HEK293 (cell line): ENCODE data around the gene CDH23.

ENCODE experiments used
- CTCF ChIA-PET: fragments of 350-600 bp; formaldehyde crosslinking; extraction: SDS; loops from one replicate; lab custom pipeline; 2021; ENCODE audit warnings: antibody characterized with exemption; lab: Yijun Ruan, JAX
- POLR2A ChIA-PET: fragments of 300-600 bp; formaldehyde crosslinking; extraction: SDS; loops from one replicate; lab custom pipeline; 2020; ENCODE audit warnings: antibody characterized with exemption, inconsistent platforms; lab: Yijun Ruan, JAX
- H3K27ac ChIP-seq: fragments of 200-500 bp; sonication (Bioruptor generic); 2 replicates; pipeline ENCODE4 v1.5.1; 2014; ENCODE audit warnings: low read depth, low read length, control low read depth, inconsistent platforms; ENCODE audit errors: extremely low read depth
- H3K36me3 ChIP-seq, 2 experiments: fragments of 200-500 bp in 1 of 2; sonication (Bioruptor generic) in 1 of 2; 1 replicate in 1 of 2; 2 replicates in 1 of 2; pipeline ENCODE4 v1.5.1; 2014 to 2017; ENCODE audit warnings: inconsistent platforms in 2 of 2, low read length in 2 of 2; ENCODE audit not compliant: control insufficient read depth in 2 of 2, insufficient read depth in 1 of 2
- H3K4me1 ChIP-seq: fragments of 200-500 bp; sonication (Bioruptor generic); 2 replicates; pipeline ENCODE4 v1.5.1; 2014; ENCODE audit warnings: mild to moderate bottlenecking, low read length, inconsistent platforms; ENCODE audit not compliant: control insufficient read depth, insufficient read depth
- H3K4me3 ChIP-seq: 2 replicates; pipeline ENCODE4 v1.5.1; 2011; ENCODE audit warnings: low read depth, mild to moderate bottlenecking, control low read depth, low read length, moderate library complexity
- H3K9me3 ChIP-seq: fragments of 200-500 bp; sonication (Bioruptor generic); 2 replicates; pipeline ENCODE4 v1.5.1; 2014; ENCODE audit warnings: low read depth, low read length, inconsistent platforms; ENCODE audit not compliant: control insufficient read depth, insufficient read depth
- HOXA7 ChIP-seq: sonication (generic); formaldehyde crosslinking; IDR thresholded peaks from 2 replicates; pipeline ENCODE4 v1.8.1; 2022; ENCODE audit warnings: missing genetic modification reagents, borderline replicate concordance
- OSR2 ChIP-seq: fragments of 450-650 bp; formaldehyde crosslinking; IDR thresholded peaks from 2 replicates; pipeline ENCODE4 v1.5.1; 2016; ENCODE audit warnings: missing biosample characterization, missing genetic modification characterization
- SALL2 ChIP-seq: fragments of 450-650 bp; formaldehyde crosslinking; IDR thresholded peaks from 2 replicates; pipeline ENCODE4 v1.5.0; 2017; ENCODE audit warnings: missing biosample characterization, mild to moderate bottlenecking, missing genetic modification characterization, borderline replicate concordance
- SETDB1 ChIP-seq: IDR thresholded peaks from one replicate; pipeline ENCODE4 v1.6.1; 2017; ENCODE audit warnings: mild to moderate bottlenecking, low read length, moderate library complexity, mixed read lengths; ENCODE audit not compliant: insufficient read length
- SP7 ChIP-seq: fragments of 450-650 bp; formaldehyde crosslinking; IDR thresholded peaks from 2 replicates; pipeline ENCODE4 v1.5.1; 2016; ENCODE audit warnings: missing biosample characterization, missing genetic modification characterization
- ZBTB48 ChIP-seq: fragments of 450-650 bp; formaldehyde crosslinking; IDR thresholded peaks from 2 replicates; pipeline ENCODE4 v1.5.1; 2016; ENCODE audit warnings: missing biosample characterization, missing genetic modification characterization
- ZBTB49 ChIP-seq: fragments of 450-650 bp; formaldehyde crosslinking; IDR thresholded peaks from 2 replicates; pipeline ENCODE4 v1.5.1; 2016; ENCODE audit warnings: missing biosample characterization, missing genetic modification characterization, low read depth
- ZBTB6 ChIP-seq: fragments of 450-650 bp; formaldehyde crosslinking; IDR thresholded peaks from 2 replicates; pipeline ENCODE4 v1.5.1; 2017; ENCODE audit warnings: missing biosample characterization, missing genetic modification characterization
- ZFP37 ChIP-seq: fragments of 450-650 bp; formaldehyde crosslinking; IDR thresholded peaks from 2 replicates; pipeline ENCODE4 v1.5.1; 2016; ENCODE audit warnings: missing biosample characterization, missing genetic modification characterization
- ZNF138 ChIP-seq: fragments of 450-650 bp; formaldehyde crosslinking; IDR thresholded peaks from 2 replicates; pipeline ENCODE4 v1.5.1; 2016; ENCODE audit warnings: missing biosample characterization, missing genetic modification characterization, borderline replicate concordance
- ZNF140 ChIP-seq: fragments of 450-650 bp; formaldehyde crosslinking; IDR thresholded peaks from 2 replicates; pipeline ENCODE4 v1.5.1; 2016; ENCODE audit warnings: missing biosample characterization, missing genetic modification characterization
- ZNF169 ChIP-seq: fragments of 450-650 bp; formaldehyde crosslinking; IDR thresholded peaks from 2 replicates; pipeline ENCODE4 v1.5.1; 2016; ENCODE audit warnings: missing biosample characterization, missing genetic modification characterization
- ZNF2 ChIP-seq: fragments of 450-650 bp; formaldehyde crosslinking; IDR thresholded peaks from 2 replicates; pipeline ENCODE4 v1.5.1; 2016; ENCODE audit warnings: missing biosample characterization, missing genetic modification characterization
- ZNF266 ChIP-seq: fragments of 450-650 bp; formaldehyde crosslinking; IDR thresholded peaks from 2 replicates; pipeline ENCODE4 v1.5.1; 2016; ENCODE audit warnings: missing biosample characterization, missing genetic modification characterization, low read depth
- ZNF280C ChIP-seq: fragments of 450-650 bp; formaldehyde crosslinking; IDR thresholded peaks from 2 replicates; pipeline ENCODE4 v1.5.1; 2016; ENCODE audit warnings: missing biosample characterization, missing genetic modification characterization
- ZNF311 ChIP-seq: fragments of 450-650 bp; formaldehyde crosslinking; IDR thresholded peaks from 2 replicates; pipeline ENCODE4 v1.5.1; 2017; ENCODE audit warnings: missing biosample characterization, missing genetic modification characterization, borderline replicate concordance
- ZNF354C ChIP-seq: fragments of 450-650 bp; formaldehyde crosslinking; IDR thresholded peaks from 2 replicates; pipeline ENCODE4 v1.5.1; 2016; ENCODE audit warnings: missing biosample characterization, missing genetic modification characterization, low read depth, borderline replicate concordance
- ZNF473 ChIP-seq: fragments of 450-650 bp; formaldehyde crosslinking; IDR thresholded peaks from 2 replicates; pipeline ENCODE4 v1.5.1; 2017; ENCODE audit warnings: missing biosample characterization, missing genetic modification characterization
- ZNF518A ChIP-seq: fragments of 450-650 bp; formaldehyde crosslinking; conservative IDR thresholded peaks from 2 replicates; pipeline ENCODE4 v1.5.1; 2016; ENCODE audit warnings: low read depth, missing biosample characterization, missing genetic modification characterization
- ZNF580 ChIP-seq: fragments of 450-650 bp; formaldehyde crosslinking; IDR thresholded peaks from 2 replicates; pipeline ENCODE4 v1.5.1; 2016; ENCODE audit warnings: missing biosample characterization, missing genetic modification characterization
- ZNF658 ChIP-seq: fragments of 450-650 bp; formaldehyde crosslinking; IDR thresholded peaks from 2 replicates; pipeline ENCODE4; 2016; ENCODE audit warnings: missing biosample characterization, missing genetic modification characterization
- ZNF785 ChIP-seq: fragments of 450-650 bp; formaldehyde crosslinking; IDR thresholded peaks from 2 replicates; pipeline ENCODE4 v1.5.1; 2016; ENCODE audit warnings: missing biosample characterization, missing genetic modification characterization

Gene CDH23

GRCh38 chr10:71466330-71466729 lies 69.6 kb downstream of the CDH23 start:
- H3K9me3 ChIP-seq: no peaks in the 10 kb centered on the region
- CTCF ChIA-PET: interaction anchor here (1.0 kb wide), 1 partner anchor 19 kb away, joined by 3 read pairs; no protein-coding TSS in a partner anchor
- no peak for TF ChIP-seq ZFP37 (tag by site-specific recombination)
- no peak for TF ChIP-seq HOXA7 (CRISPR knock-in tag)
- no peak for TF ChIP-seq ZNF140 (tag by site-specific recombination)
- TF ChIP-seq, all 188 proteins: peak for 0
- POLR2A ChIA-PET: no interaction called here
- Histone ChIP-seq H3K4me3 (no peak overlapping the region), H3K4me1 (no peaks in the 10 kb centered on the region), H3K27ac (no peak overlapping the region), H3K36me3 (no peaks in the 10 kb centered on the region)

GRCh38 chr10:71467161-71467560 lies 70.4 kb downstream of the CDH23 start:
- POLR2A ChIA-PET: no interaction called here

More at GRCh38 chr10:71467161-71467560, 70.4 kb downstream of the CDH23 start:
- TF ChIP-seq ZNF473 (tag by site-specific recombination) (no peak), ZNF138 (tag by site-specific recombination) (no peak), ZBTB48 (tag by site-specific recombination) (no peak), ZNF280C (tag by site-specific recombination) (no peak), ZNF785 (tag by site-specific recombination) (no peak), ZNF169 (tag by site-specific recombination) (no peak), OSR2 (tag by site-specific recombination) (no peak), ZBTB49 (tag by site-specific recombination) (no peak), SALL2 (tag by site-specific recombination) (no peak), SETDB1 (no peak), ZNF518A (tag by site-specific recombination) (no peak), ZNF2 (no peak), ZNF311 (tag by site-specific recombination) (no peak), ZNF580 (tag by site-specific recombination) (no peak), ZNF266 (no peak), SP7 (tag by site-specific recombination) (no peak), ZNF658 (tag by site-specific recombination) (no peak), ZNF354C (no peak), ZBTB6 (tag by site-specific recombination) (no peak)
- TF ChIP-seq, all 188 proteins: peak for 0
- Histone ChIP-seq H3K9me3 (no peaks in the 10 kb centered on the region), H3K4me1 (no peaks in the 10 kb centered on the region), H3K36me3 (no peaks in the 10 kb centered on the region), H3K27ac (no peak overlapping the region), H3K4me3 (no peak overlapping the region)
- CTCF ChIA-PET: interaction anchor here (1.3 kb wide), 1 partner anchor 143 kb away, joined by 4 read pairs; no protein-coding TSS in a partner anchor
